Upper lobe of right lung (tissue), 1 donor: ENCODE data around the gene SUMO4. TPM values are rescaled to one million over a fixed set of nuclear protein-coding genes. Genes with fewer than 3 reads are reported as not detected.

Source experiments
- ATAC-seq: fragments of 200-7000 bp; cut with Tn5 transposase; one replicate; pipeline ENCODE4 v1.9.1; 2020; ENCODE audit warnings: mild to moderate bottlenecking, moderate library complexity
- DNase-seq: peaks from one replicate; pipeline ENCODE4 v3.0.0-alpha.2; 2020
- H3K27ac ChIP-seq: fragments of 200-600 bp; one replicate; pipeline ENCODE4 v1.8.0; 2022
- H3K27me3 ChIP-seq: fragments of 200-600 bp; one replicate; pipeline ENCODE4 v1.8.0; 2022; ENCODE audit warnings: mild to moderate bottlenecking
- H3K36me3 ChIP-seq: fragments of 200-600 bp; one replicate; pipeline ENCODE4 v1.8.0; 2022
- H3K4me1 ChIP-seq: fragments of 200-600 bp; one replicate; pipeline ENCODE4 v1.8.0; 2022
- H3K4me3 ChIP-seq: fragments of 200-600 bp; one replicate; pipeline ENCODE4 v1.8.0; 2022; ENCODE audit warnings: mild to moderate bottlenecking
- H3K9me3 ChIP-seq: fragments of 200-600 bp; one replicate; pipeline ENCODE4 v1.8.0; 2022
- intact Hi-C: fragments of 100-400 bp; cut with DNase I; formaldehyde crosslinking; loops from one replicate; pipeline ENCODE4 v1.11.0; 2022
- total RNA-seq: library from RNA; stranded (reverse); fragmentation: NEBNext Ultra II Directional; extraction: Animal tissue kit (Norgen Biotek cat#: 25700); gene quantifications from one replicate; pipeline ENCODE4 v1.2.1, GENCODE V29; 2021
- TF ChIP-seq, protein P1 (sequence below): fragments of 200-600 bp; IDR thresholded peaks from one replicate; pipeline ENCODE4 v1.8.0; 2022; ENCODE audit warnings: antibody characterized with exemption
- donor health status: DM: no; HTN: yes; CAD: no; lungs with severe emphysema.

Gene SUMO4
- total RNA-seq, 1 donor from 2014 or later, result 2.5 TPM

DNA sequence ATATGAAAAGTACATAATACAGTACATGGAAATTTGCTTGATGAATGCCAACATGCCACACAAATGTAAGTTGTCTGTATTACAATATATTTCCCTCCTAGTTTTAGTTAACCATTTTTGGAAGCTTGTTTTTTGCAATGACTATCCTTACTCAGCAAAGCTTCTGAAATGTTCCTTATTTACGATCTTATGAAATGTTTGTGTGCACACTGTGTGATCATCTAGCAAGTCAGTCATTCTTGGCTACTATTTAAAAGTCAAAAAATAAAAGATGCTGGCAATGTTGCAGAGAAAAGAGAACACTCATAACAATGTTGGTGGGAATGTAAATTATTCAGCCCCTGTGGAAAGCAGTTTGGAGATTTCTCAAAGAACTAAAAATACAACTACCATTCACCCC lies 33.8 kb downstream of the SUMO4 start:
- DNase-seq, result no peak
- intact Hi-C loops, result loop anchor here (5.0 to 10.0 kb wide), 2 partner anchors 357 to 399 kb away; no protein-coding TSS in a partner anchor

DNA sequence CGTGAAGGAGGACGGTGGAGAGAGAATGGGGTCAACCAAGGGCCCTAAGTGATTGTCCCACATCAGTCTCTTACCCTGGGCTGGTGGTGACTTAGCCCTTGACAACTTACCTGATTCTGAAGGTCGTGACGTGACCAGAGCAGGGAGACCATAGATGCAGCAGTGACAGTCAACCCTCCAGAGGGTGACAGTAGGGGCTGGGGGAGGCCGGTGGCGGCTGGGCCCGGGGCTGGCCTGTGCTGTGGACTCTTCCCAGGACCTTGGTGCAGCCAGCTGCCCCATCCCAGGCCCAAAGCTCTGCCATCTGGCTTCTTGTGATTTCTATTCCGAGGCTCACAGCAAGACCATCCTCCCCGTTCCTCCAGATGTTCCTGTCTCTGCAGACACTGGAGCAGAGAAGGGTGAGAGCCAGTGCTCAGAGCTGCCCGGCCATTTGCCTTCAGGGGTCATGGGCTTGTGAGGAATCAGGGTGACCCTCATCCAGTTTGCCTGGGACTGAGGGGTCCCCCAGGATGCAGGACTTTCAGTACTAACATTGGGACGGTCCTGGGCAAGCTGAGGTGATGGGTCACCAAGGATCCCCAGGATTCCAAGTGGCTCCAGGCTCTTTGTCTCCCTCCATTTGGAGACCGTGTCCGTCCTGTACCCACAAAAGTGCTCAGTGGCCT lies 36.0 kb downstream of the SUMO4 start:
- no peak for DNase-seq
- Histone ChIP-seq H3K27ac (no peak overlapping the region), H3K36me3 (no peaks in the 10 kb centered on the region), H3K4me3 (no peak overlapping the region), H3K4me1 (peaks cover 3% of the 10 kb centered on the region), H3K27me3 (no peaks in the 10 kb centered on the region), H3K9me3 (no peaks in the 10 kb centered on the region)
- intact Hi-C loops, result loop anchor here (10.0 kb wide), 1 partner anchor 401 kb away; no protein-coding TSS in a partner anchor
- TF ChIP-seq, protein P1, sequence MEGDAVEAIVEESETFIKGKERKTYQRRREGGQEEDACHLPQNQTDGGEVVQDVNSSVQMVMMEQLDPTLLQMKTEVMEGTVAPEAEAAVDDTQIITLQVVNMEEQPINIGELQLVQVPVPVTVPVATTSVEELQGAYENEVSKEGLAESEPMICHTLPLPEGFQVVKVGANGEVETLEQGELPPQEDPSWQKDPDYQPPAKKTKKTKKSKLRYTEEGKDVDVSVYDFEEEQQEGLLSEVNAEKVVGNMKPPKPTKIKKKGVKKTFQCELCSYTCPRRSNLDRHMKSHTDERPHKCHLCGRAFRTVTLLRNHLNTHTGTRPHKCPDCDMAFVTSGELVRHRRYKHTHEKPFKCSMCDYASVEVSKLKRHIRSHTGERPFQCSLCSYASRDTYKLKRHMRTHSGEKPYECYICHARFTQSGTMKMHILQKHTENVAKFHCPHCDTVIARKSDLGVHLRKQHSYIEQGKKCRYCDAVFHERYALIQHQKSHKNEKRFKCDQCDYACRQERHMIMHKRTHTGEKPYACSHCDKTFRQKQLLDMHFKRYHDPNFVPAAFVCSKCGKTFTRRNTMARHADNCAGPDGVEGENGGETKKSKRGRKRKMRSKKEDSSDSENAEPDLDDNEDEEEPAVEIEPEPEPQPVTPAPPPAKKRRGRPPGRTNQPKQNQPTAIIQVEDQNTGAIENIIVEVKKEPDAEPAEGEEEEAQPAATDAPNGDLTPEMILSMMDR, result no peak
- ATAC-seq, result no peak

More for the DNA sequence above, 33.8 kb downstream of the SUMO4 start:
- TF ChIP-seq, protein P1, result no peak
- no peak for ATAC-seq
- Histone ChIP-seq H3K27me3 (no peaks in the 10 kb centered on the region), H3K36me3 (no peaks in the 10 kb centered on the region), H3K4me3 (no peak overlapping the region), H3K9me3 (no peaks in the 10 kb centered on the region), H3K4me1 (peaks cover 3% of the 10 kb centered on the region), H3K27ac (no peak overlapping the region)

DNA sequence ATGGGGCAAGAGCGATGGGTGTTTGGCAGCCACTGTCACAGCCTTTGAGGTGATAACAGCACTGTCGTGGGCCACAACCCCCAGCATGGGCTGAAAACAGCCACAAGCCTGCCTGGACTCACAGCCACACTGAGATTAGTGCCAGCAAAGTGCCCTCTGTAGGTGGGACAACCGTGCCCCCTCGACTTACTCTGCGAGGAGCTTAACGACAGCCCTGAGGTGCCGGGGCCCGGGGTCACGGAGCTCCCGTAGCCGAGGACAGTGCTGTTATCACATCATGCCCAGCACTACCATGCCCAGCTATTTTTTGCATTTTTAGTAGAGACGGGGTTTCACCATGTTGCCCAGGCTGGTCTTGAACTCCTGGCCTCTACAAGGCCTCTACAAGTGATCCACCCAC lies 36.6 kb downstream of the SUMO4 start:
- intact Hi-C loops, result loop anchor here (10.0 kb wide), 1 partner anchor 402 kb away; no protein-coding TSS in a partner anchor
- no peak overlapping the region for H3K4me3 ChIP-seq
- no peaks in the 10 kb centered on the region for H3K36me3 ChIP-seq
- no peak overlapping the region for H3K27ac ChIP-seq
- peaks cover 3% of the 10 kb centered on the region for H3K4me1 ChIP-seq
- H3K9me3 ChIP-seq, result no peaks in the 10 kb centered on the region
- TF ChIP-seq, protein P1, result no peak
- no peaks in the 10 kb centered on the region for H3K27me3 ChIP-seq
- DNase-seq (no peak), ATAC-seq (no peak)

DNA sequence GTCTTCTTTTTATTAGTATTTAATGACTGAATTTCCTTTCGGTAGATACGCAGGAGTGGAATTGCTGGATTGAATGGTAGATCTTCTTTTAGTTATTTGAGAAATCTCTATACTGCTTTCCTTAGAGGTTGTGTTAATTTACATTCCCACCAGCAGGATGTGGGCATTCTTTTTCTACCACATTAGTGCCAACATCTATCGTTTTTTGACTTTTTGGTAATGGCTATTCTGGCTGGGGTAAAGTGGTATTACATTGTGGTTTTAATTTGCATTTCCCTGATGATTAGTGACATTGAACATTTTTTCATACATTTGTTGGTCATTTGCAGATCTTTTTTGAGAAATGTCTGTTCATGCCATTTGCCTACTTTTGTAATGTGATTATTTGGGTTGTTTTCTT lies 37.1 kb downstream of the SUMO4 start:
- no peak for ATAC-seq
- no peak for DNase-seq
- no peaks in the 10 kb centered on the region for H3K27me3 ChIP-seq
- no peaks in the 10 kb centered on the region for H3K9me3 ChIP-seq
- no peak overlapping the region for H3K27ac ChIP-seq
- no peaks in the 10 kb centered on the region for H3K36me3 ChIP-seq
- intact Hi-C loops, result loop anchor here (10.0 kb wide), 1 partner anchor 402 kb away; no protein-coding TSS in a partner anchor
- no peak overlapping the region for H3K4me3 ChIP-seq
- TF ChIP-seq, protein P1, result no peak
- no peaks in the 10 kb centered on the region for H3K4me1 ChIP-seq

DNA sequence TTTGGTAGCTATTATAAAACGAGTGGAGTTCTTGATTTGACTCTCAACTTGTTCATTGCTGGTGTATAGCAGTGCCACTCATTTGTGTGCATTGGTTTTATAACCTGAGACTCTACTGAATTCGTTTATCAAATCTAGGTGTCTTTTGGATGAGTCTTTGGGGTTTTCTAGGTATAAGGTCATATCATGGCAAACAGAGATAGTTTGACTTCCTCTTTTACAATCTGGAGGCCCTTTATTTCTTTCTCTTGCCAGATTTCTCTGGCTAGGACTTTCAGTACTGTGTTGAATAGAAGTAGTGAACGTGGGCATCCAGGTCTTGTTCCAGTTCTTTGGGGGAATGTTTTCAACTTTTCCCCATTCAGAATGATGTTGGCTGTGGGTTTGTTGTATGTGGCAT lies 38.8 kb downstream of the SUMO4 start:
- no peak for DNase-seq
- TF ChIP-seq, protein P1, result no peak
- intact Hi-C loops, result loop anchor here (10.0 kb wide), 1 partner anchor 404 kb away; no protein-coding TSS in a partner anchor
- no peak for ATAC-seq
- Histone ChIP-seq H3K27ac (no peak overlapping the region), H3K36me3 (no peaks in the 10 kb centered on the region), H3K9me3 (no peaks in the 10 kb centered on the region), H3K4me1 (no peaks in the 10 kb centered on the region), H3K4me3 (no peak overlapping the region), H3K27me3 (no peaks in the 10 kb centered on the region)
